ENCODE results near the gene FHOD3. TPM values are rescaled to one million over a fixed set of nuclear protein-coding genes. Genes with fewer than 3 reads are reported as not detected.

Gene FHOD3
- total and polyA plus RNA-seq, 2 of the 8 experiments (the other 6 are each of a cell fraction or from before 2014, with no cell fraction given), result 9.7 to 10.5 TPM

- Histone ChIP-seq H3K36me3 (ENCODE audit: control insufficient read depth in 2 of 4, insufficient read depth in 4 of 4, low read length in 3 of 4) (no peaks in the 10 kb centered on the region), H3K79me2 (ENCODE audit: control insufficient read depth in 1 of 2, insufficient read depth in 2 of 2, low read length in 2 of 2) (no peaks in the 10 kb centered on the region; a peak in 1 of 4 replicates), H2AFZ (ENCODE audit: low read length) (no peak overlapping the region), H3K23me2 (ENCODE audit: low read depth, low read length) (no peaks in the 10 kb centered on the region), H3K18ac (ENCODE audit: extremely low read depth, low read length) (no peak overlapping the region), H3K27ac (ENCODE audit: low read depth, low read length) (no peak overlapping the region), H3K4ac (replicated peaks; ENCODE audit: insufficient read length, low read depth, low read length) (no peak overlapping the region), H2BK15ac (ENCODE audit: low read length) (no peak overlapping the region), H3K56ac (replicated peaks; ENCODE audit: insufficient read length, low read depth, low read length) (no peak overlapping the region), H4K91ac (replicated peaks; ENCODE audit: insufficient read length, low read length) (no peak overlapping the region), H3K23ac (ENCODE audit: insufficient read length) (no peak overlapping the region), H3K79me1 (ENCODE audit: low read depth, low read length) (no peaks in the 10 kb centered on the region; the same call in 1 of the 2 replicates), H2AK5ac (ENCODE audit: low read depth, low read length) (no peak overlapping the region), H2BK5ac (ENCODE audit: low read depth, low read length) (no peak overlapping the region), H2BK12ac (ENCODE audit: low read depth, low read length) (no peak overlapping the region), H3K9me3 (ENCODE audit: insufficient read depth in 2 of 2, low read depth in 1 of 2, low read length in 1 of 2) (no peaks in the 10 kb centered on the region), H4K8ac (ENCODE audit: extremely low read depth, insufficient read depth, low read length) (no peak overlapping the region), H3K27me3 (replicated peaks in 1 of 4; ENCODE audit: control insufficient read depth in 3 of 4, extremely low read depth in 1 of 4, insufficient read depth in 3 of 4, low read length in 3 of 4) (no peaks in the 10 kb centered on the region), H4K5ac (ENCODE audit: insufficient read length, low read depth, low read length) (no peak overlapping the region), H3K4me2 (ENCODE audit: insufficient read depth in 1 of 2, low read depth in 2 of 2, low read length in 2 of 2) (no peak overlapping the region), H3K14ac (ENCODE audit: insufficient read length) (no peak overlapping the region), H3K4me3 (ENCODE audit: extremely low read depth in 1 of 4, insufficient read depth in 2 of 4, low read depth in 3 of 4, low read length in 4 of 4) (no peak overlapping the region), H3K9ac (replicated peaks in 1 of 4; ENCODE audit: extremely low read depth in 1 of 4, low read depth in 3 of 4, low read length in 3 of 4) (no peak overlapping the region), H4K20me1 (replicated peaks in 1 of 2; ENCODE audit: control insufficient read depth in 1 of 2, insufficient read depth in 2 of 2, low read length in 2 of 2) (no peaks in the 10 kb centered on the region), H3K4me1 (replicated peaks in 1 of 4; ENCODE audit: control insufficient read depth in 3 of 4, insufficient read depth in 4 of 4, low read length in 3 of 4) (no peaks in the 10 kb centered on the region), H2BK20ac (ENCODE audit: low read length) (no peak overlapping the region), H2BK120ac (replicated peaks; ENCODE audit: low read depth, low read length) (no peak overlapping the region)
- no peak for DNase-seq (ENCODE audit: low read depth in 1 of 2, low spot score in 2 of 2)
- no peak for FAIRE-seq
- WGBS, 2 experiments (ENCODE audit: extremely low coverage in 1 of 2, insufficient coverage in 1 of 2, insufficient read length in 1 of 2, insufficient replicate concordance in 2 of 2, low coverage in 1 of 2, low lambda C conversion rate in 2 of 2, missing lambda C conversion rate in 1 of 2), result 94% methylated on average over 6 of the region's 8 CpGs; no CpG with 5 or more reads in 1 of the 2 experiments
- ChIA-PET CTCF (ENCODE audit: partially characterized antibody) (interaction anchor here (1.6 to 15.7 kb wide), 2 partner anchors 13 to 98 kb away, joined by 3 to 163 read pairs; no protein-coding TSS in a partner anchor), POLR2A (ENCODE audit: partially characterized antibody) (no interaction called here)
- TF ChIP-seq RBBP5 (IDR thresholded peaks at IDR 0.05; ENCODE audit: borderline replicate concordance, low read depth, low read length), result no peak
- no peak for TF ChIP-seq RFX5 (IDR thresholded peaks at IDR 0.05; ENCODE audit: borderline replicate concordance, low read depth, low read length)
- TF ChIP-seq JUND (IDR thresholded peaks at IDR 0.05; ENCODE audit: low read length), result no peak
- TF ChIP-seq CHD1 (IDR thresholded peaks at IDR 0.05; ENCODE audit: low read depth, low read length), result no peak
- TF ChIP-seq KDM5A (IDR thresholded peaks at IDR 0.05; ENCODE audit: low read length), result no peak
- TF ChIP-seq KDM4A (IDR thresholded peaks at IDR 0.05; ENCODE audit: low read depth, low read length, severe bottlenecking), result no peak
- TF ChIP-seq NRF1 (IDR thresholded peaks at IDR 0.05; ENCODE audit: low read depth, low read length), result no peak
- no peak for TF ChIP-seq KDM1A (IDR thresholded peaks at IDR 0.05; ENCODE audit: borderline replicate concordance, low read length)
- no peak for TF ChIP-seq SP2 (IDR thresholded peaks at IDR 0.05; ENCODE audit: low read length)
- TF ChIP-seq TAF7 (optimal IDR thresholded peaks at IDR 0.05; ENCODE audit: borderline replicate concordance, low read depth, low read length), result no peak
- no peak for TF ChIP-seq E2F6 (IDR thresholded peaks at IDR 0.05)
- TF ChIP-seq ZNF274 (IDR thresholded peaks at IDR 0.05; ENCODE audit: borderline replicate concordance, extremely low read depth, low read length), result no peak
- TF ChIP-seq SIN3A (conservative IDR thresholded peaks at IDR 0.05 in 1 of 2, IDR thresholded peaks at IDR 0.05 in 1 of 2; ENCODE audit: low read depth in 1 of 2, low read length in 2 of 2), result no peak
These were observed 131.0 kb downstream of the FHOD3 start for GRCh38 chr18:36428431-36429029.
